Measurements from ENCODE around the gene ANKRD6.

The ANKRD6 gene

GRCh38 chr6:89554106-89554505 is 121.2 kb downstream of the ANKRD6 start:
- TF ChIP-seq CTCF (IDR thresholded peaks at IDR 0.05; ENCODE audit: borderline replicate concordance, control extremely low read depth, extremely low read depth, insufficient read depth, missing control alignments): no peak
- DNase-seq (ENCODE audit: low spot score): no peak
- in situ Hi-C loops (cut with MboI; ENCODE audit: low sequenced_read_pairs, unreplicated experiment): no loop called here

- DNase-seq (ENCODE audit: low spot score): no peak
- TF ChIP-seq CTCF (IDR thresholded peaks at IDR 0.05; ENCODE audit: borderline replicate concordance, control extremely low read depth, extremely low read depth, insufficient read depth, missing control alignments): no peak
- in situ Hi-C loops (cut with MboI; ENCODE audit: low sequenced_read_pairs, unreplicated experiment): no loop called here
Observed at GRCh38 chr6:89555031-89555430, 122.1 kb downstream of the ANKRD6 start.

GRCh38 chr6:89555806-89556205 is 122.9 kb downstream of the ANKRD6 start:
- no peak for DNase-seq (ENCODE audit: low spot score)
- in situ Hi-C loops (cut with MboI; ENCODE audit: low sequenced_read_pairs, unreplicated experiment): no loop called here
- no peak for TF ChIP-seq CTCF (IDR thresholded peaks at IDR 0.05; ENCODE audit: borderline replicate concordance, control extremely low read depth, extremely low read depth, insufficient read depth, missing control alignments)

- in situ Hi-C loops (cut with MboI; ENCODE audit: low sequenced_read_pairs, unreplicated experiment): no loop called here
- DNase-seq (ENCODE audit: low spot score): no peak
- TF ChIP-seq CTCF (IDR thresholded peaks at IDR 0.05; ENCODE audit: borderline replicate concordance, control extremely low read depth, extremely low read depth, insufficient read depth, missing control alignments): no peak
Observed at GRCh38 chr6:89559487-89559886, 126.5 kb downstream of the ANKRD6 start.

GRCh38 chr6:89562093-89562973 is 129.4 kb downstream of the ANKRD6 start:
- no peak for TF ChIP-seq CTCF (IDR thresholded peaks at IDR 0.05; ENCODE audit: borderline replicate concordance, control extremely low read depth, extremely low read depth, insufficient read depth, missing control alignments)
- DNase-seq (ENCODE audit: low spot score): no peak
- in situ Hi-C loops (cut with MboI; ENCODE audit: low sequenced_read_pairs, unreplicated experiment): no loop called here

GRCh38 chr6:89563866-89564265 is 130.9 kb downstream of the ANKRD6 start:
- in situ Hi-C loops (cut with MboI; ENCODE audit: low sequenced_read_pairs, unreplicated experiment): no loop called here
- DNase-seq (ENCODE audit: low spot score): no peak
- TF ChIP-seq CTCF (IDR thresholded peaks at IDR 0.05; ENCODE audit: borderline replicate concordance, control extremely low read depth, extremely low read depth, insufficient read depth, missing control alignments): no peak
